ENCODE results near the gene KLK10.

DNA sequence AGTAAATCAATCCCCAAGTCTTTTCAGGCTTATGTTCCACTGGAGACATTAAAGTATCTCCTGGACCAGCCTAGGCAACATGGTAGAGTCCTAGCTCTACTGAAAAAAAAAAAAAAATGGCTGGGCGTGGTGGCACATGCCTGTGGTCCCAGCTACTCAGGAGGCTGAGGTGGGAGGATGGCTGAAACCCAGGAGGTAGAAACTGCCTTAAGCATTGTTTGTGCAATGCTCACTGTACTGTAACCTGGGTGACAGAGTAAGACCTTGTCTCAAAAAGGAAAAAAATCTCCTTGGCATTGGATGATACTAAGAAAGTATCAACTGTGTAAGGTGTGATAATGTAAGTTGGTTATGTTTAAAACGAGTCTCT lies 26.9 kb downstream of the KLK10 start:
- TF ChIP-seq POLR2A (IDR thresholded peaks at IDR 0.05; ENCODE audit: low read depth, low read length) (no peak), POLR2AphosphoS5 (IDR thresholded peaks at IDR 0.05; ENCODE audit: low read depth, low read length) (no peak), TAF1 (IDR thresholded peaks at IDR 0.05; ENCODE audit: borderline replicate concordance, low read depth, low read length) (no peak)
